Measurements from ENCODE around the gene MAGEB10. TPM values are rescaled to one million over a fixed set of nuclear protein-coding genes. Genes with fewer than 3 reads are reported as not detected.

Gene MAGEB10
- polyA plus RNA-seq, 1 donor (not counting 4 experiments of a cell fraction or from before 2014, with no cell fraction given), result not detected

- Histone ChIP-seq H3K9ac (ENCODE audit: control insufficient read depth, extremely low read depth, insufficient read depth, low read length) (no peak overlapping the region), H3K36me3 (ENCODE audit: control insufficient read depth in 2 of 2, extremely low read depth in 1 of 2, insufficient read depth in 2 of 2, low read length in 2 of 2) (no peaks in the 10 kb centered on the region), H3K4me3 (ENCODE audit: control insufficient read depth in 2 of 3, extremely low read depth in 1 of 3, insufficient read depth in 2 of 3, low read depth in 1 of 3, low read length in 3 of 3) (no peak overlapping the region), H3K79me2 (ENCODE audit: control insufficient read depth, insufficient read depth, low read length) (no peaks in the 10 kb centered on the region), H2AFZ (ENCODE audit: control insufficient read depth, low read length) (no peak overlapping the region), H3K9me1 (ENCODE audit: control insufficient read depth, extremely low read depth, insufficient read depth, low read length) (no peaks in the 10 kb centered on the region), H3K4me1 (ENCODE audit: control insufficient read depth, extremely low read depth, insufficient read depth, low read length) (no peaks in the 10 kb centered on the region), H3K27me3 (ENCODE audit: control insufficient read depth, extremely low read depth, insufficient read depth, low read length) (no peaks in the 10 kb centered on the region), H3K9me3 (ENCODE audit: control insufficient read depth, low read depth, low read length) (no peaks in the 10 kb centered on the region), H3K4me2 (ENCODE audit: control insufficient read depth, extremely low read depth, insufficient read depth, low read depth, low read length) (no peak overlapping the region), H4K20me1 (ENCODE audit: control insufficient read depth, extremely low read depth, insufficient read depth, low read length) (no peaks in the 10 kb centered on the region), H3K27ac (ENCODE audit: control insufficient read depth, insufficient read depth, low read length) (no peak overlapping the region)
- FAIRE-seq (peak; percentile 26), DNase-seq (ENCODE audit: low read depth, low spot score) (no peak)
- dilution Hi-C loops (cut with MboI; ENCODE audit: extremely low pct_ligation_motif_present, low sequenced_read_pairs), result no loop called here
- TF ChIP-seq EZH2 (IDR thresholded peaks at IDR 0.05; ENCODE audit: low read length), result no peak
- TF ChIP-seq, protein P1, sequence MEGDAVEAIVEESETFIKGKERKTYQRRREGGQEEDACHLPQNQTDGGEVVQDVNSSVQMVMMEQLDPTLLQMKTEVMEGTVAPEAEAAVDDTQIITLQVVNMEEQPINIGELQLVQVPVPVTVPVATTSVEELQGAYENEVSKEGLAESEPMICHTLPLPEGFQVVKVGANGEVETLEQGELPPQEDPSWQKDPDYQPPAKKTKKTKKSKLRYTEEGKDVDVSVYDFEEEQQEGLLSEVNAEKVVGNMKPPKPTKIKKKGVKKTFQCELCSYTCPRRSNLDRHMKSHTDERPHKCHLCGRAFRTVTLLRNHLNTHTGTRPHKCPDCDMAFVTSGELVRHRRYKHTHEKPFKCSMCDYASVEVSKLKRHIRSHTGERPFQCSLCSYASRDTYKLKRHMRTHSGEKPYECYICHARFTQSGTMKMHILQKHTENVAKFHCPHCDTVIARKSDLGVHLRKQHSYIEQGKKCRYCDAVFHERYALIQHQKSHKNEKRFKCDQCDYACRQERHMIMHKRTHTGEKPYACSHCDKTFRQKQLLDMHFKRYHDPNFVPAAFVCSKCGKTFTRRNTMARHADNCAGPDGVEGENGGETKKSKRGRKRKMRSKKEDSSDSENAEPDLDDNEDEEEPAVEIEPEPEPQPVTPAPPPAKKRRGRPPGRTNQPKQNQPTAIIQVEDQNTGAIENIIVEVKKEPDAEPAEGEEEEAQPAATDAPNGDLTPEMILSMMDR (optimal IDR thresholded peaks at IDR 0.05 in 1 of 3, IDR thresholded peaks at IDR 0.05 in 1 of 3, conservative IDR thresholded peaks at IDR 0.05 in 1 of 3; ENCODE audit: extremely low read depth in 1 of 3, insufficient read depth in 2 of 3, low read length in 3 of 3), result no peak
Measured at GRCh38 chrX:27815209-27815608, 7.4 kb downstream of the MAGEB10 start.

GRCh38 chrX:27823812-27824211, 16.0 kb downstream of the MAGEB10 start:
- Histone ChIP-seq H3K9me1 (ENCODE audit: control insufficient read depth, extremely low read depth, insufficient read depth, low read length) (no peaks in the 10 kb centered on the region), H4K20me1 (ENCODE audit: control insufficient read depth, extremely low read depth, insufficient read depth, low read length) (no peaks in the 10 kb centered on the region), H3K9ac (ENCODE audit: control insufficient read depth, extremely low read depth, insufficient read depth, low read length) (no peak overlapping the region), H3K4me1 (ENCODE audit: control insufficient read depth, extremely low read depth, insufficient read depth, low read length) (no peaks in the 10 kb centered on the region), H3K4me2 (ENCODE audit: control insufficient read depth, extremely low read depth, insufficient read depth, low read depth, low read length) (no peak overlapping the region), H3K4me3 (ENCODE audit: control insufficient read depth in 2 of 3, extremely low read depth in 1 of 3, insufficient read depth in 2 of 3, low read depth in 1 of 3, low read length in 3 of 3) (no peak overlapping the region), H3K27ac (ENCODE audit: control insufficient read depth, insufficient read depth, low read length) (no peak overlapping the region), H3K36me3 (ENCODE audit: control insufficient read depth in 2 of 2, extremely low read depth in 1 of 2, insufficient read depth in 2 of 2, low read length in 2 of 2) (no peaks in the 10 kb centered on the region), H2AFZ (ENCODE audit: control insufficient read depth, low read length) (no peak overlapping the region), H3K79me2 (ENCODE audit: control insufficient read depth, insufficient read depth, low read length) (no peaks in the 10 kb centered on the region), H3K27me3 (ENCODE audit: control insufficient read depth, extremely low read depth, insufficient read depth, low read length) (no peaks in the 10 kb centered on the region), H3K9me3 (ENCODE audit: control insufficient read depth, low read depth, low read length) (no peaks in the 10 kb centered on the region)
- FAIRE-seq (no peak), DNase-seq (ENCODE audit: low read depth, low spot score) (no peak)
- no peak for TF ChIP-seq EZH2 (IDR thresholded peaks at IDR 0.05; ENCODE audit: low read length)
- TF ChIP-seq, protein P1 (optimal IDR thresholded peaks at IDR 0.05 in 1 of 3, IDR thresholded peaks at IDR 0.05 in 1 of 3, conservative IDR thresholded peaks at IDR 0.05 in 1 of 3; ENCODE audit: extremely low read depth in 1 of 3, insufficient read depth in 2 of 3, low read length in 3 of 3), result no peak
- dilution Hi-C loops (cut with MboI; ENCODE audit: extremely low pct_ligation_motif_present, low sequenced_read_pairs), result no loop called here

Data from keratinocyte (primary cell).